Activated CD4-positive, alpha-beta T cell treated with anti-CD3 and anti-CD28 coated beads for 1 hour (primary cell): ENCODE data around the gene ADCY10.
"Not testable (repeated sequence)": the region's sequence is repeated elsewhere in the genome, so short reads cannot be mapped to it uniquely, and the experiment has no call there.

Source experiments
- DNase-seq: peaks from one replicate; pipeline ENCODE4 v3.0.0-alpha.2; 2020

The ADCY10 gene

DNA sequence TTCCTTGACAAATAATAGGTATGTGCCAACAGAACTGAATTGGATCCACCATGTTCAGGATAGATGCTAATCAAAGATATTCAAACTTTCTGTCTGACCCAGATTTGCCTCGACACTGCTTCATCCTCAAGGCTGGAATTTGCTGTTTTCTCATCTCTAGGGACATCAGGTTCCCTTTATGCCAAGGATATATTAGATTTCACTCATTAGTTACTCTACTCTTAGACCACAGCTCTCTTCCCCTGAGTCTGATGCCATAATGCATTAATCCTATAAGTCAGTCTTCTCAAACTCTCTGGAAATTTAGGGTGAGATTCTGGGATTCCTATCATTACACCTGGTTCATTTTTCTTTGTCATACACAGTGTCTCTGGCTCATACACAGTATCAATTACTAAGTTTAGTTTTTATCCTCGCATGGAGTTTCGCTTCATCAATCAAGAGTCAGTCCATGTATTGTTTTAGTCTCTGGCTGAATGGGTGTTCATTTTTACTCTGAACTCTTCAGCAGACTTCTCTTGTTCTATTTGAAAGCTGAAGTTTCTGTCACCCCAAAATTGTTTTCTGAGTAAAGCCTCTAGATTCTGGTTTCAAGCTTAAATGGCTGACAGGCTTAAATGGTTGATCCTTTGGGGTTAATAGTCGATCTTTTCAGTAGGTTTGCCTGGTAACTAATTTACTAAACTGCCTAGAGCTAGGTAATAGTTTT lies 13.3 kb upstream of the ADCY10 start:
- no peak for DNase-seq

GRCh38 chr1:167926486-167926997 lies 12.6 kb upstream of the ADCY10 start:
- DNase-seq, result no peak

DNA sequence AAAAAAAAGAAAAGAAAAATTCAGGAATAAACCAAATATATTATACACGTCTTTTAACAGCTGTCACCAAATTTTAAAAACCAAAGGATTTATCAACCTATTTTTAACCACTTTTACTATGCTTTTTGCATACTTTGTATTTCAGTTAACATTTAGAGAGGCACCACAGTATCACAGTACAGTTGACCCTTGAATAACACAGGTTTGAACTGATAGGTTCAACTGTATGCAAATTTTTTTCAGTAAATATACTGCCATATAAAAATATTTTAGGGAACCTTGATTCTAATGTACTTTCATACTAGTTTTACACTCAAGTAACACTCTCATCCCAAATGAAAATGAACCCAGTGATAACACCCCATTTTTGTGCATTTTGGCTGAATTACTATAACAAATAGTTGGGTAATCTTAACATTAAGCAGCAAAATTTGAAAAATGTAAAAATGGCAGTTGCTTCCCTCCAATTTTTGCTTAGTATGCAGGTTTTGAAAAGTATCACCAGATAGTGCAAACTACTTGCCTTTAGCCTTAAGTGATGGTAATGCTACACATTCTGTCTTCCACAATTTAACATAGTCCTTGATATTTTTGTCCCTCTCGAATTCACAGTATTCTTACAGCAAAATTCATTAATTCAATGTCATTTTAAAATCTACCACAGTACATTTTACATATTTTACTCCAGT lies 10.8 kb upstream of the ADCY10 start:
- DNase-seq, result no peak

DNA sequence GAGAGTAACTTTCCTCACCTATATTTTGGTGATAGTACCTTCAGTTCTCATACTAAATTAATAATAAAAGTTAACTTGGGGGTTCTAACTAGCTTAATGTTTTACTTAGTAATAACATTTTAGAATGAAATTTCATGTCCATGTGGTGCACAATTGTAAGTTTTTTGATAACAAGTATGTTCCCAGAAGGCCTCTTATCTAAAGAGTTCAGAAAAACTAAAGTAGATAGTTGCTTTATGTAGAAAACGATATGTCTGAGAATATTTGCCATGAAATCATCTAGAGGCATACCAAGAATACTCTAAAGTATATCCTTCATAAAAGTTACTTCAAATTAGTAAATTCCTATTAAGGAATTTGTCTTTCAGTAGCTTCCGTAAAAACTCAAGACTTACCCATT lies 10.2 kb upstream of the ADCY10 start:
- no peak for DNase-seq

GRCh38 chr1:167923324-167924056 lies 9.6 kb upstream of the ADCY10 start:
- DNase-seq, result no peak

- DNase-seq, result no peak
Observed at GRCh38 chr1:167922611-167923074, 8.7 kb upstream of the ADCY10 start.

DNA sequence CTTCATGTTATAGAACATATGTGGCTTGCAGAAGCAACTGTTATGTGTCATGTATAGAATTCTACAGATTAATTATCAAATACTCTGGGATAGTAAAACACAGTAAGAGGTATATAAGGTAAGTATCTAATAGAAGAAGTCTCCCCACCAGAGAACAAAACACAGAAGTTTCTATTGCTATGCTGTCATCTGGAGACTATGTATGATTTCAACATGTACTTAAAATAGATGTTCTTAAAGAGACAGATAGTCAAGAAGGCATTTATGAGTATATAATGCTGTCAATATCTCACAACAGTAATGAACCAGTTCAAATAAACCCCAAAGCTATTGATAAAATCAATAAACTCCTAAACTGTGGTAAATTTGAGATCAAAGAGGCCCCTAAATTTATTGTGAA lies 8.1 kb upstream of the ADCY10 start:
- no peak for DNase-seq

DNA sequence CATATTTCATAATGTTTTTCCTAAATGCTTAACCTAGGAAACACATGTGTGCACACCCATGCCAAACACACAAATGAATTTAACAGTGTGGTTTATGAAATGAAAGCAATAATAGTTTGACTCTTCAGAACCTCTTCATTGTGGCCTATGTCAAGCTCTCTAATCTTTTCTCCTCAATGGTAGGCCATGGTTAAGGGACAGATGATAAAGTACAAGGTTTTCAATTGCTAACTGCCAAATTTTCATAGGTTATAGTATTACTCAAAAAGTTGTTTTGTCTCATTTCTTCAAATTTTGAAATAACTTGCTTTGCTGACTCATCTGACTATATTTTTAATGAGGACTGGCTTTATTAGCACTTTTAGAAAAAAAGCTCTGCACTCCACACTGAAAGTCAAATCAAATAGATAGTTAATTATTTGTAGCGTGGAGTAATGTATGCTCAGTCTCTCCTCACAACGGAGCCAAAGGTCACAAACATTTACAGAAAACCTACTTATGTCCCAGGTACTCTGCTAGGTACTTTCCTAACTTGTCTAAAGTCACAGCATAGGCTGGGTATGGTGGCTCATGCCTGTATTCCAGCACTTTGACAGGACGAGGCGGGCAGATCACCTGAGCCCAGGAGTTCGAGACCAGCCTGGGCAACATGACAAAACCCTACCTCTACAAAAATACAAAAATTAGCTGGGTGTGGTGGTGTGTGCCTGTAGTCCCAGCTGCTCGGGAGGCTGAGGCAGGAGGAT lies 3.0 kb upstream of the ADCY10 start:
- no peak for DNase-seq

- DNase-seq, result no peak
Observed at GRCh38 chr1:167915569-167915968, 1.6 kb upstream of the ADCY10 start.

- DNase-seq, result no peak
Observed at GRCh38 chr1:167912294-167912693, 1.6 kb downstream of the ADCY10 start.

DNA sequence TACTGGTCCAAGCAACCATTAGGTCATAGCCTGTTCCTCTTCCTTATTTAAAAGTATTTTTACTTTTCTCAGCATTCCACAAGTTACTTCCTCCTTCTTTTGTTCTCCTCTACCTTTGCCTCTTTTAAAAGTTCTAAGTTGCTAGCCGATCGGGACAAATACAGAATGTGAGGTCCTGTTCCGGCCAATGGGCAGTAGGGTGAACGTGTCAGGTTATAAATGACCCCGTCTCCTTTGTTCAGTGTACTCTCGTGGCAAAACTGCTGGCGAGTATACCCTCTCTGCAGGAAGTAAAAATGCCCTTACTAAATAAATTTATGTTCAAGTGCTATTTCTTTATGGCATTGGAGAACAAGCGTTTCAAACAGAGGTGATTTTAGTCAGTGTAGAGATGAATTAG lies 2.5 kb downstream of the ADCY10 start:
- no peak for DNase-seq

DNA sequence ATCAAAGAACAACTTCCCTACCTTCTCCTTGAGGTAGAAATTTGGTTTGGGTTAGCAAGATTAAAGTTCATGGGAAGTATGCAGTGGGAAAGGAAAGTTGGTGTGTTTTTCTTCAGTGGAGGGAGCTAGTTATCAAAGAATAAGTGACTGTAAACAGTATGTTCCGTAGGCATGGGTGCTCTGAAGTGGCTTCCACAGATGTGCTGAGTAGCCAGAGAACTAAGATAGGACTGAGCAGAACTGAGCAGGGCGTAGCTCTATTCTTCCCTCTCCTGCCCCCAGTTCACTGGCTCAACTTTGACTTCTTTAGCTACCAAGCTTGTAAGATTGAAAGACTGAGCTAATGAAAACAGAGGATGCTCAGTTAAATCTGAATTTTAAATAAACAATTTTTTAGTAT lies 3.4 kb downstream of the ADCY10 start:
- no peak for DNase-seq

DNA sequence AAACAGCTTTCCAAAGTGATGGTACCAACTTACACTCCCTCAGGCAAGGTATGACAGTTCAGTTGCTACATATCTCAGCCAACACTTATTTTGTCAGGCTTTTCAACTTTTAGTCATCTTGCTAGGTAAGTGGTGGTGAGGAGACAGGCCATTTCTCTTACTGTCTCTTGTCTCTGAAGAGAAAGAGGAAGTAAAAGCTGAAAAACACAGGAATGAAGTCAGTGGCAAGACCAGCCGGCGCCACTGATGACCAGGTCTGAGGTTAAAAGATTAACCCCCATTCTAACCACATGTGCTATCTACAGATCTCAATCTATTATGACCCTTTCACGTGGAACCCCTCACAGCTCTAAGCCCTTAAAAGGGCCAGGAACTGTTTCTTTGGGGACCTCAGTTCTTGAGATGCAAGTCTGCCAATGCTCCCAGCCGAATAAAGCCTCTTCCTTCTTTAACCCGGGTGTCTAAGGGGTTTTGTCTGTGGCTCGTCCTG lies 4.2 kb downstream of the ADCY10 start:
- no peak for DNase-seq

GRCh38 chr1:167905671-167906070 lies 8.3 kb downstream of the ADCY10 start:
- no peak for DNase-seq

DNA sequence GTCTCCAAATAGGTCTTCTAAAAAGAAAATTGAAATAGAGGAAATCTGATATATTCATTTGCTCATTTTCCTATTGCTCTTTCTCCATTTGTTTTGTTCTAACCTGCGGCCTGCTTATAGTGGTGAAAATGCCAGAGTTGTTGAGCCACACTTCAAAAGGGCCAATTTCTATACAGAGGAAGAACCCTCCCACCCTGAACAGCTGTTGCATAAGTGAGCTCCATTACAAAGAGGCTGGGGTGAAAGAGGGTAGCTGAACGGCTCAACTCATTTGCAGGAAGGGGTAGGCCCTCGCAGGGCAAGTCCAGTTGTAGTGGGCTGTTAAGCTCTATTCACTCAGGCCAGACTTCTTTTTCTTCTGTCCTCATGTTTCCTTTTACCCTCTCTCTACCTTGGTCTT lies 8.8 kb downstream of the ADCY10 start:
- no peak for DNase-seq

- DNase-seq, result no peak
Observed at GRCh38 chr1:167904652-167905130, 9.2 kb downstream of the ADCY10 start.

GRCh38 chr1:167900907-167901306 lies 13.0 kb downstream of the ADCY10 start:
- no peak for DNase-seq

GRCh38 chr1:167899253-167899681 lies 14.7 kb downstream of the ADCY10 start:
- DNase-seq, result no peak

DNA sequence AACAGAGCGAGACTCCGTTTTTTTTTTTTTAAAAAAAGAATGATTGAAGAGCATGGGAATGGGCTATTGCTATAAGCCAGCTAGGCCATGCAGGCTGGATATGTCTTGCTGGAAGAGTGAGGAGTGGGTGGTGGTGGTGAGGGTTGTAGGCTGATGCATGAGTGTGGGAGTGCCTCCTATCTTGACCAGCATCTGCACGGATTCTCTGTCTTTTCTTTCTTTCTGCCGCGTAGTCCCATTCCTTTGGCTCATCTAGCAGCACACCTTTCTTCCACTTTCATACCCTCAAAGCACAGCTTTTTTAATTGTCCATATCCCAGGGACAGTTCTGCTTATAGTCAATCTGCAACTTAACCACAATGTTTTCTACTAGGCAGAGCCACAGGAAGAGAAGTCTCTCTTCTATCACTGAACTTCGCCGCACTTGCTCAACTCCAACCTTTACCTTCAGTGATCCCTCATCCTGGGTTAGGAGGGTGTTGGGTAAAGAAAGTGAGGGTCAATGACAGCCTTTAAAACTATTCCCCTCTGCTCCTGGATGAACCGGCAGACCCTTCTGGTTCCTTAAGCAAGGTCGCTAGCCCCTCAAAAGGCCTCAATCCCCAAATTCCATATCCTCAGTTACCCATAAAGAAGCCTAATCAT lies 15.2 kb downstream of the ADCY10 start:
- no peak for DNase-seq

- no peak for DNase-seq
Observed at GRCh38 chr1:167893798-167894197, 20.1 kb downstream of the ADCY10 start.

GRCh38 chr1:167890400-167890799 lies 23.5 kb downstream of the ADCY10 start:
- no peak for DNase-seq

- not testable (repeated sequence) for DNase-seq
Observed at GRCh38 chr1:167887187-167887586, 26.7 kb downstream of the ADCY10 start.
